HG03571 (cell line): Measurements from ENCODE around the gene GLCCI1.
"Not testable (repeated sequence)": the region's sequence is repeated elsewhere in the genome, so short reads cannot be mapped to it uniquely, and the experiment has no call there.

ENCODE experiments used
- ATAC-seq: cut with Tn5 transposase; IDR thresholded peaks from one replicate; pipeline ENCODE4 v1.9.1; 2021; ENCODE audit not compliant: unreplicated experiment

The GLCCI1 gene

DNA sequence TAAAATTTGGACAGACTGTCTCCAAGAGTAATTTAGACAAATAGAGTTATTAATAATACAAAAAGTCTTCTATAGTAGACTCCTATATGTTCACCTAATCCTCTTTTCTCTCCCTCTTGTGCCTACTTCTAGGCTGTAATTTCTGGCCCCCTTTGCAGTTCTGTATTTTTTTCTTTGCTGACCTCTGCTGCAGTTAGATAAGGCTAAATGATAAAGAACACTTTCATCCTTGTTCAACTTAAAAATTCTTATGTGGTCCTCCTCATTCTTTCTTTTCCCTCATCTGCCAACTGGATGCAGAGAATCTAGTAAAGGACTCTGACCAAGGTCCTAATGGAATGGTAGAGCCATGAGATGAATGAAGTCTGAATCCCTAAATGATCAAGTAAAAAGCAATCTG lies 20.1 kb downstream of the GLCCI1 start:
- no peak for ATAC-seq

DNA sequence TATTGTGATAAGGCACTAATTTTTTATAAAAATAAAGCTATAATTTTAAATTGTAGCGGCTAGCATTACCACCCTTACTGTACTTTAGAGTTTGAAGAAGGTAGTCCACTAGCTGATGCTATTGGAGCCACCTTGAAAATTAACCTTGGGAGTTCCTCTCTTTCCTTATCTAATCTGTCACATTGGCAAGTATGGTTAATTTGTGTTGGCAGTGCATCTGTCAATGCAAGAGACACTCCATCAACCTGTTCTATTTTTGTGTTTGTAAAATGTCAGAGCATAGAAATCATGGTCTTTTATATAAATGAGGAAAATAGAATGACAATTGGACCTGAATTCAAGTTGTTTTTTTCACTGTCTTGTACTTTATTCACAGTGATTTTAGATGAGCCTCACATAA lies 20.5 kb downstream of the GLCCI1 start:
- ATAC-seq: no peak

DNA sequence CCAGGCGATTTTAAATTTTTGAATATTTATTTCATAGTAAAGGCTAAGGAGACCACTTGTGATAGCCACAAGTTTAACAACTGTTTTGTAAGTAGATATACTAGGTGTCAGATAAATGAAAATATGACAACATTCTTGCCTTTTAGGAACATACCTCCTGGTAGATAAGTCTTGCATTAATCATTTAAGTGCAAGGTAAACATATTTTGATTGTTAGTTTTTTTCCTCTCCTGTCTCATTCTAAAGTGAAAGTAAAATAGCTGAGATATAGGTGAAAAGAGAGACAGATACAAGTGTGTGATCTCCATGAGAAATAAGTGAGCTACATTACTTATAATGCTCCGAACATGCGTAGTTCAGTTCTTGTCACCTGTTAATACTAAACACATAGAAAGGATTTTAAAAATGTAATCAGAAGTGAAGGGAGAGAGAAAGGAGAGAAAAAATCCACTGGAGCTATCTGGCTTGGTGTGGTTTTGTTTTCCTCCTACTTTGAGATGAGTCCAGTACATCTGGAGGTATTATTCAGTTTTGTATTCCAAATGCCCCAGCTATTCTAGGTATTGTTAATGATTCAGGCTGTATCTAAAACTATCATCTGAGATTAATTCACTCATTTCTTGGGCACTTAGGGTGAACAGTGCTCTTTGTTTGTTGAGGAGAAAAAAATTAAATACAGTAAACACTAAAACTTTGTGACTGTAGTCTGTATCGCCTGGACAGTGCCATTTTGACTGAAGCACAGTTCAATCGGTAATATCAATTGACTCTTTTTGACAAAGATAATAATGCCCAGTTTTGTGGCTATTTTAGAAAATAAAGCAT lies 21.2 kb downstream of the GLCCI1 start:
- no peak for ATAC-seq

DNA sequence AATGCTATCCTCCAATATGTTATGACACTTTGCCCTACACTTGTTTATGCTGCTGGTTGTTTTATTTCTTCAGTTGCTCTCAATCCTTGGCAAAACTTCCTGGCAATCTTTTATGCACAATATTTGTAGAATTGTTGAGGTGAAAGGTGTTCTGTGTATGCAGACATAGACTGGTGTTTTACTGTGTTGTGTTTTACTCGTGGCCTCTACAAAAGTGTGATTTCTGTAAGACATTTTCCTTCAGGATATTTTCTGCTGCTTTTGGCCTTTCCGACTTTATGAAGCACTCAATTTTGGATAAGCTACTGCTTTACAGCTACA lies 21.8 kb downstream of the GLCCI1 start:
- no peak for ATAC-seq

DNA sequence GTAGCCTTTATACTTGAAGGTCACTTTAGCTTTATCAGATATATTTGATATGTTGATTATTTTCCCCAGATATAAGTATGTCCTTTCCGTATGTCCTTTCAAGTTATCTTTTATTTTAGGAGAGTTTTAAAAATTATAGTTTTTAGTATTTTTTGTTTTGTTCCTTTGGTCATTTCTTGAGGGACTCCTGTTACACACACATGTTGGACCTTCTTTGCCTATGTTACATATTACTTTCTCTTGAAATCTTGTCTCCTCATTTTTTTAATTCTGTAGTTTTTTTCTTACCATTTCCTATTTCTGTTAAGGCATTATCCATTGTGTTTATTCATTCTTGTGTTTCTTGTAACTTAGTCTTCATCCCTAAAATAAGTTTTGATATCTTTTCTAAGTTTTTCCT lies 23.9 kb downstream of the GLCCI1 start:
- no peak for ATAC-seq

DNA sequence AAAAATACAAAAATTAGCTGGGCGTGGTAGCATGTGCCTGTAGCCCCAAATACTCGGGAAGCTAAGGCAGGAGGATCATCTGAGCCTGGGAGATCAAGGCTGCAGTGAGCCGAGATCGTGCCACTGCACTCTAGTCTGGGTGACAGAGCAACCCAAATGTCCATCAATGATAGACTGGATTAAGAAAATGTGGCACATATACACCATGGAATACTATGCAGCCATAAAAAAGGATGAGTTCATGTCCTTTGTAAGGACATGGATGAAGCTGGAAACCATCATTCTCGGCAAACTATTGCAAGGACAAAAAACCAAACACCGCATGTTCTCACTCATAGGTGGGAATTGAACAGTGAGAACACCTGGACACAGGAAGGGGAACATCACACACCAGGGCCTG lies 26.8 kb downstream of the GLCCI1 start:
- not testable (repeated sequence) for ATAC-seq

DNA sequence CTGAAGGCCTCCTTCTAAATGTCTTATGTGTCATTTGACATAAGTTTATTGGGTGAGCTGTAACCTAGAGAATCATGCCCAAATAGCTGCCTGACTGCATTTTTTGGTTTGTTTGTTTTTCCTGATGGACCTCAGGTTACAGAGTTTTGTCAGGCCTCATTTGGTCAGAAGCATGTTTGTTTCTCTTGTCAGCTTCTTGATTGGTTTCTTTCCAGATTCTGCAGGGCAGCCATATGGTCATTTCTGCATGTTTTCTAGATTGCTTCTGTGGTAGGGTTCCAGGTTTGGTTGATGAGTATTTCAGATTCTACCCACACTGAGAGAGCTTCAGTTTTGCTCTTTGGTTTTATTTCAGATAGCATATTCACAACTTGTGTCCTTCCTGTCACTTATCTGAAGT lies 28.0 kb downstream of the GLCCI1 start:
- ATAC-seq: no peak

DNA sequence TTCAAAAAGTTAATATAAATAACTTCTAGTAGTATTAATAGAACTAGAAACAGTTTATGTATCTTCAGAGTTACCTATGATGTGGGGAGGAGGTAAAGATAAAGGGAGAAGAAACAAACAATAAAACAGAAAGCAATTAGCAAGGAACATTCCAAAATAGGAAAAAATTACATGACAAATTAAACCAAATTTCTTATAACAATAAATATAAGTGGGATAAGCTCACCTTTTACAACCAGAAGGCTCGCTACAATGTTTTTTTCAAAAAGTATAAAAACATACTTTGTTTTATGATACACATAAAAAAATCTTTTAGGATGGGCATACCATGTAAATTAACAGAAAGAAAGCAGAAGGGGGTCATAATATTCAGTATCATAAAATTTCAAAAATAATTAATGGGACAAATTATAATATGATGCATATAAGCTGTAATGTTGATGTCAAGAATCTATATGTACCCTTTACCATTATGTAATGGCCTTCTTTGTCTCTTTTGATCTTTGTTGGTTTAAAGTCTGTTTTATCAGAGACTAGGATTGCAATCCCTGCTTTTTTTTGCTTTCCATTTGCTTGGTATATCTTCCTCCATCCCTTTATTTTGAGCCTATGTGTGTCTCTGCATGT lies 31.8 kb downstream of the GLCCI1 start:
- no peak for ATAC-seq

DNA sequence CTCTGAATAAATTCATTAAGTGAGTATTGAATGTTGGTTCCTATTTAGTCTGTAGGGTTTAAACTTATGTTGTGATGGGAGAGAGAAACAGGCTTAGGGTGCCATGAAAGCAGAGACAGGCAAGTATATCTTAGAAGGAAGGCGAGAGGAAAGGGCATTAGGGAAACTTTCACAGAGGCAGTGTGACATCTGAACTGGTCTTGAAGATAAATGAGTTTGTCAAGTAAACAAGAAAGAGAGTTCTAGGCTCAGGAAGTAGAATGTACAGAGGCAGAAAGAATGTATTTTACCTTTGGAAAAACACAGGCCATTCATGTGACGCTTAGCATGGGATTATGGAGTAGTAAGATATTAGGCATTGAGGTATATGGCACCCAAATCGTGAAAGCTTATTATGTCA lies 34.5 kb downstream of the GLCCI1 start:
- no peak for ATAC-seq

DNA sequence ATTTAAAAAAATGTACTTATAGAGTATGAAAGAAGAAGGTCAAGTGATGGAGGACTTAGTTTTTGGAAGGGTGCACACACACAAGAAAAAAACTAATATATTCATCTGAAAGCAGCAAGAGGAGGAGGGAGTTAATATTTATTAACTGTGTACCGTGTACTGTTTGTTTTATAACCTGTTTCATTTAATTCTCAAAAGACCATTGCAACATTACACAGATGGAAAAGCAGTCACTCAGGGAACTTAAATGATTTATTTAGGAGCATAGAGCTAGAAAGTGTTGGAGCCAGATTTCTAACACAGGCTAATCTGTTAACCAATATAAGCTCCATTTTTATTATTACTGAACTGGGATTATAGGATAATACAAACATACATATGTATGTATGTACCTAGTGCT lies 36.7 kb downstream of the GLCCI1 start:
- no peak for ATAC-seq

DNA sequence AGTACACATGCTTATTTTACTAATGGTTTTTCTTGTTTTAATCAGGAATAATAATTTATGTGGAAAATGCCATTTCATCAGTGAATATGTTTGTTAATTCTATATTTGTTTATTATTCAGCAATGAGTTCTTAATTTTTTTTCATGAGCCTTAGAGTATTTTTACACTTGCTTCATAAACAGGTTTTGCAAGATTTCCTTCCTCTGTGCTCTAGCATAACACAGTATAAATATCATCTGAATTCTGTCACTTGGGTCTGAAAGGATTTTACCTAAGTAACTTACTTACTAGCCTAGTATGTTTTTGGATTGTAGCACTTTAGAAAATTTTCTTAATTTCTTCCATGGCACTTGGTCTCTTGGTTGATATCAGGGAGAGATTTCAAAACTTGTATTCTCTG lies 45.8 kb downstream of the GLCCI1 start:
- no peak for ATAC-seq

DNA sequence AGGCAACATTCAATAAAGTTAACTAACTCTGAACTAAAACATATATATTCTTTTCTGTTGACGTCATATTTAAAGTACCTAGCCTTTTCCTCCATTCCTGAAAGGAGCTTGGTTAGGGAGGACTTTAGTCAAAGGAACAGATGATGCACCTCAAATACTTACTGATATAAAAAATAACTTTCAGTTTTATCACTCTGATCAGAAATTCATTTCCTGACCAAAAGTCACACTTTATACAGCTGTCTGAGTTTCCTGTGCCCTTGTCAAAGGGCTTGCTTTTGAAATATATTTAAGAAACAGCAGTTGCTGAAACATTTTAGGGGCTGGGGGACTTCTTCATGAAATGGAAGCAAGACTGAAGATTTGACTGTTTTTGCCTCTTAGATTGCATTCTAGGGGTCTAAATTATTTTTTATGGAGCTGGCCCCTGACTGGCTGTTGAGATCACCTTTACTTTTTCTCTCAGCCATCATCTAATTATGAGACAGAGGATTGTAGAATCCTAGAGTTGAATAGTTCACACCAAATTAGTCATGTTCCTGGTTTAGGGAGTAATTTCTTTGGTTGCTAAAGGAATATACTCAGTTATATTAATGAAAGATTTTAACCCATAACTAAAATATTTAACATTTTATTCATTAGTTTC lies 46.6 kb downstream of the GLCCI1 start:
- ATAC-seq: no peak

DNA sequence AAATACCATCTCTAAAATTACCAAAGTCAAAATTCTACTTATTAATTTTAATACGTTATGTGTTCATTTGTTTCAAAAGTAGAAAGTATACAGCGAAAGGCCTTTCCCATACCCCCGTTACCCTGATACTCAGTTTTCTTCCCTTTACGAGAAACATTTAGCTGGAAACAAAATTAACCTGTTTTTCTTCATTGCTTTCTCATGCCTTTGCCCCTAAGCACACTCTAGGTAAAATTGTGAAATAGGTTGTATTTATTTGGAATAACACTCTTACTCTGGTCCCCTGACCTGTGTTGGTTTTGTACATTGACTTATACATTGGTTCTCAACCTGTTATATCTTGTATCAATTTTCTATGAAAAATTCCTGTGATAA lies 47.1 kb downstream of the GLCCI1 start:
- no peak for ATAC-seq

DNA sequence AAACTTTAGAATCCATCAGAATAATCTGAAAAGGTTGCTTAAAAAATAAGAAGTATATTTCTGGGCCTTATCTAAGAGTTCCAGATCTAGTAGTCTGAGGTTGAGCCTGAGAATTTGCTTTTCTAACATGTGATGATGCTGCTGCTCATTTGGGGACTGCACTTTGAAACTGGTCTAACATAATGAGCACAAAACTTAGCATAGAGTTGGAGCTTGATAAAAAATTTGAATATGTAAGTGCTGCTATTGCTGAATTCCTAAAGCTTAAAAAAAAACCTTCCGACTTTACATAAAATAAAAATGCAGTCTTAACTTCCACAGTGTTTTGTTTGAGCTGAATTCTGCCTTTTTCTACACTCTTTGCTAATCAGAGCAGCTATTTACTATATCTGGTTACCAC lies 48.8 kb downstream of the GLCCI1 start:
- no peak for ATAC-seq

DNA sequence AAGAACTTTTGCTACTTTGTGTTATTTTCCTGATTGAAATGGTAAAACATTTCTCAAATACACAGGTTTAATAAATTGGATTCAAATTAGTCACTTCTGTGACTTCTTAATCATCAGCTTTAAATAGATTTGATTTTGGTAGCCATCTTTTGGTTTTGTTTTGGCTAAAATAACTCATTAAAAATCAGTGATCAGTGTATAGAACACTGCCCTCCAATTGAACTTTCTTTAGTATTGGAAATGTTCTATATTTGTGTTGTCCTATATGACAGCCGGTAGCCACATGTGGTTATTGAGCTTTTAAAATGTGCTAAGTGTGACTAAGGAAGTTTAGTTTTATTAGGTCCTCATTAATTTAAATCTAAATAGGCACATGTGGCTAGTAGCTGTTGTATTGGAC lies 50.4 kb downstream of the GLCCI1 start:
- no peak for ATAC-seq

DNA sequence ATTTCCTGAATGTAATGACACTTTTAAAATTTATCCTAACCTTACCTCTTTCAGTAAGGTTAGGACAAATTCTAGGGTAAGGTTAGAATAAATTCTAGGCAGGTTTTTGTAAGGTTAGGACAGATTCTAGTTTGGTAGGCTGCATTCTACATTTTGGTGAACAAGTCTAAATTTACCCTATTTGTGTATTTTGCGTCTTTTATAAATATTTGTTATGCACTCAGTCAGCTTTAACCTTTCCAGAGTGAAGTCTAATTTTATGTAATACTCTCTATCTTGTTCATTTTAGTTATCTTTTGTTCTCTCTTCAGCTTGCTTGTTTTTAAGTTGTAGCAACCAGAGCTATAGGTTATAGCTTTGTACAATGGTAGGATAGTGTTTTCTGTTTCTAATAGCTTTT lies 54.0 kb downstream of the GLCCI1 start:
- no peak for ATAC-seq

DNA sequence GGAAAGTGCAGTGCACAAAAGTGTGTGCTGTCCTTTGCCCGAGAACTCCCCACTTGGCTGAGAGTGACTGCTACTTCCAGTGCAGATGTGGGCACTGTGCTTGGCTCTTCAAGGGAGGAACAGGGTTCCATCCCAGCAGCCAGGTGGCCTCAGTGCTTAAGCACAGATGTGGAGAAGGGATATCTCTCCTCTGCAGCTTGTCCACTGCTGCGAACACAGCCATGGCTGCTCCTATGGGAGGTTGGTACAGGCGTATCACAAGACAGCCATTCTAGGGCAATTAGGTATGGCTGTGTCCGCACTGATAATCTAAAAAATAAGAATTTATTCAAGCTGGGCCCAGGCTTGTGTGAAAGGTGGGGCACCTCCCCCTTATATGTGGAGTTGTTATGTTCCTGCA lies 66.6 kb downstream of the GLCCI1 start:
- ATAC-seq: no peak

DNA sequence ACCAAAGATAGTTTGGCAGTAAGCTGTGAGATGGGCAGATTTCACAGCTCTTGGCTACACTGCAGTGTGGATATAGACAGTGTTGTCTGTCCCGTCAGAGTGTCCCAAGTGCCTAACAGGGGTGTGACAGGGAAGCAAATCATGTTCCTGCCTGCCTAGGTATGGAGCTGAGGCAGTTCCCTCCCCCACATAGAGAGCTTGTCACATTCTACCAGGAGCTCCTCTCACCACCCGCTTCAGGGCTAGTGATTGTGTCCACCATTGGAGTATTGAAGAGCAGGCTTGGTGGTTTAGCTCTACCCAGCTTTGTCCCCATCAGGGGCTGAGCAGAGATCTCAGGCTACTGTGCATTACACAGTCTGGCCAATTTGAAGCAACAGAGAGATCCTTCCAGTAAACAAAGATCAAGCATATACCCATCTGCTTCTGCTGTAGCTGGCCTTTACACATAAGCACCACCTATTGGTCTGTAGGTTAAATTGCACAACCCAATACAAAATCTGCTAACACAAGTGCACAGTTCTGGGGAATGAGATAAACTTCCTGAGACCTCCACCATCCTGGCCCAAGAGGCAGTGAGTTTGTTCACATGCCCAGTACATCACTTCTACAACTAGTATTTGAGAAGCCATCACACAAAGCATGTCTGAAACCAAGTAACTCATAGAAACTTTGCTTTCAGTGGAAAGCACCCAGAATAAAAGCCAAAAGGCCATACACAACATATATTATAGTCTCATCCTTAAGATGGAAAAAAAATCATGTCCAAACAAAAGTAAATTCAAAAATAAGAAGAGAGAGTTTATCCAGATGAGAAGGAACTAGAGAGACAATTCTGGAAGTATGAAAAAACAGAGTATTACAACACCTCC lies 67.3 kb downstream of the GLCCI1 start:
- ATAC-seq: no peak

DNA sequence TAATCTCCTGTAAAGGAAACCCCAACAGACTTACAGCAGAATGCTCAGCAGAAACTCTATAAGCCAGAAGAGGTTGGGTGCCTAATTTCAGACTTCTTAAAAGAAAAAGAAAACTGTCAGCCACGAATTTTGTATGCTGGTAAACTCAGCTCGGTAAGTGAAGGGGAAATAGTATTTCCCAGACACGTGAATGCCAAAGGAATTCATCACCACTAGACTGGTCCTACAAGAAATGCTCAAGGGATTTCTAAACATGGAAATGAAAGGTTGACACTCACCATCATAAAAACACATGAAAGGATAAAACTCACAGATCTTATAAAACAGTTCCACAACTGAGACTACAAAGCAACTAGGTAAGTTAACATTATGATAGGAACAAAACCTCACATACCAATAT lies 68.6 kb downstream of the GLCCI1 start:
- no peak for ATAC-seq

DNA sequence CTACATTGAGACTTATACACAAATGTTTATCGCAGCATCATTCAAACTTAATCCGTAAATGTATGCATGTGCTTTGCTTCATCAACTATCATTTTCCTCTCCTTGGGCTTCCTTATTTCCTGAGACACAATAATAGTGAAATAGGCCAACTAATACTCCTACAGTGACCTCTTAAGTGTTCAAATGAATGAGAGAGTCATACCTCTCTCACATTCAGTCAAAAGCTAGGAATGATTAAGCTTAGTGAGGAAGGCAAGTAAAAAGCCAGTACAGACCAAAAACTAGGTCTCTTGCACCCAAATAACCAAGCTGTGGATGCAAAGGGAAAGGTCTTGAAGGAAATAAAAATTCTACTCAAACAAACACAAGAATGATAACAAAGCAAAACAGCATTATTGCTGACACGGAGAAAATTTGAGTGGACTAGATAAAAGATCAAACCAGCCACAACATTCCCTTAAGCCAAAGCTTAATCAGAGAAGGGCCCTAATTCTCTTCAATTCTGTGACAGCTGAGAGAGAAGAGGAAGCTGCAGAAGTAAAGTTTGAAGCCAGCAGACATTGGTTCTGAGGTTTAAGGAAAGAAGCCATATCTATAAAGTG lies 72.3 kb downstream of the GLCCI1 start:
- ATAC-seq: no peak
